Transverse colon (tissue), 4 donors: ENCODE measurements around the gene RSPO1.

Experiments
- CTCF ChIP-seq, 5 experiments: fragments of 200-600 bp in 3 of 5; fragments of 450-650 bp in 2 of 5; sonication (generic) in 3 of 5; IDR thresholded peaks; 1 replicate in 2 of 5; 2 replicates in 3 of 5; pipeline ENCODE4 v1.5.1; 2016 to 2017; ENCODE audit warnings: antibody characterized with exemption in 5 of 5, inconsistent platforms in 3 of 5, mild to moderate bottlenecking in 2 of 5, moderate library complexity in 1 of 5
- EP300 ChIP-seq: sonication (generic); formaldehyde crosslinking; IDR thresholded peaks from one replicate; pipeline ENCODE4 v1.6.1; 2017; ENCODE audit warnings: antibody characterized with exemption, low read depth
- POLR2A ChIP-seq: fragments of 450-650 bp; IDR thresholded peaks from one replicate; pipeline ENCODE4 v1.6.1; 2016; ENCODE audit warnings: antibody characterized with exemption, mild to moderate bottlenecking, moderate library complexity
- POLR2AphosphoS5 ChIP-seq, 3 donors: sonication (generic); formaldehyde crosslinking; IDR thresholded peaks; one replicate each; pipeline ENCODE4 v1.6.1; 2016; ENCODE audit warnings: antibody characterized with exemption in 3 of 3

- TF ChIP-seq EP300 (no peak), POLR2AphosphoS5 (IDR thresholded peaks at IDR 0.05) (no peak), POLR2A (no peak), CTCF (IDR thresholded peaks at IDR 0.05) (no peak)
These were observed 69.8 kb downstream of the RSPO1 start for GRCh38 chr1:37564892-37565291.
